ENCODE data around the gene RAB43.

- TF ChIP-seq CTCF (IDR thresholded peaks at IDR 0.05) (no peak), EZH2 (IDR thresholded peaks at IDR 0.05) (no peak)
Observed at GRCh38 chr3:129065720-129066073, 55.9 kb downstream of the RAB43 start.
